Glomerular endothelial cell (primary cell): Measurements from ENCODE around the gene RAVER1. TPM values are rescaled to one million over a fixed set of nuclear protein-coding genes. Genes with fewer than 3 reads are reported as not detected.
A peak's percentile ranks its signal among the peaks of the same experiment; 100 is the strongest.

Experiments
- DNase-seq: peaks from one replicate; pipeline ENCODE4 v3.0.0-alpha.2; 2011; ENCODE audit warnings: low read depth, low spot score; ENCODE audit errors: extremely low read depth
- total RNA-seq: library from RNA; depleted of rRNA; stranded (reverse); fragments of >200 nt; gene quantifications from 2 replicates; pipeline ENCODE4 v1.2.3, GENCODE V29; 2015

RAVER1 gene
- total RNA-seq, 1 donor from 2014 or later, result 68.2 TPM

- DNase-seq, result peak; percentile 61
Observed at GRCh38 chr19:10270616-10271394, 62.5 kb downstream of the RAVER1 start, which contains the start of gene ICAM1. Gene ICAM1, plus strand, starts transcription at chr19:10271120. Its CDS starts 40 bp downstream, at chr19:10271160.

GRCh38 chr19:10270180-10270615, 63.1 kb downstream of the RAVER1 start:
- DNase-seq, result no peak

- peak; percentile 52 for DNase-seq
Observed at GRCh38 chr19:10269333-10270179, 63.8 kb downstream of the RAVER1 start.

- DNase-seq, result no peak
Observed at GRCh38 chr19:10268071-10268470, 65.3 kb downstream of the RAVER1 start.

- DNase-seq, result no peak
Observed at GRCh38 chr19:10266706-10267105, 66.6 kb downstream of the RAVER1 start.

Other genes with a start within 250 kb of the RAVER1 start
- gene SHFL, start 247.2 kb downstream of the RAVER1 start, total RNA-seq, result 51.5 and 55.7 TPM in 2 replicates
- 0.29 and 1.4 TPM in 2 replicates for gene ANGPTL6, start 230.9 kb downstream of the RAVER1 start, total RNA-seq
- gene PPAN, start 227.2 kb downstream of the RAVER1 start, total RNA-seq, result 31.2 and 39.6 TPM in 2 replicates
- gene P2RY11, start 221.8 kb downstream of the RAVER1 start, total RNA-seq, result 4.1 and 11.1 TPM in 2 replicates
- 235 and 275 TPM in 2 replicates for gene EIF3G, start 213.6 kb downstream of the RAVER1 start, total RNA-seq
- 40.0 and 83.9 TPM in 2 replicates for gene DNMT1, start 138.6 kb downstream of the RAVER1 start, total RNA-seq
- gene S1PR2, start 102.2 kb downstream of the RAVER1 start, total RNA-seq, result 1.8 and 3.4 TPM in 2 replicates
- gene MRPL4, start 81.3 kb downstream of the RAVER1 start, total RNA-seq, result 68.0 and 68.1 TPM in 2 replicates
- 139 and 564 TPM in 2 replicates for gene ICAM1, start 62.4 kb downstream of the RAVER1 start, total RNA-seq
- gene ICAM4, start 46.6 kb downstream of the RAVER1 start, total RNA-seq, result 1.8 TPM in 1 of 2 replicates, not detected in the other
- gene ICAM5, start 43.6 kb downstream of the RAVER1 start, total RNA-seq, result 0.06 TPM in 1 of 2 replicates, not detected in the other
- gene ZGLP1, start 23.7 kb downstream of the RAVER1 start, total RNA-seq, result 0.39 and 1.3 TPM in 2 replicates
- gene FDX2, start 17.5 kb downstream of the RAVER1 start, total RNA-seq, result 19.0 and 20.8 TPM in 2 replicates
- gene ICAM3, start 6.1 kb upstream of the RAVER1 start, total RNA-seq, result 9.3 and 11.3 TPM in 2 replicates
- gene TYK2, start 47.0 kb upstream of the RAVER1 start, total RNA-seq, result 83.1 and 178 TPM in 2 replicates
- 276 and 332 TPM in 2 replicates for gene CDC37, start 70.0 kb upstream of the RAVER1 start, total RNA-seq
- gene PDE4A, start 87.0 kb upstream of the RAVER1 start, total RNA-seq, result 4.8 and 5.3 TPM in 2 replicates
- 69.9 and 70.4 TPM in 2 replicates for gene KEAP1, start 169.8 kb upstream of the RAVER1 start, total RNA-seq
- 0.88 TPM in 1 of 2 replicates, not detected in the other for gene S1PR5, start 183.9 kb upstream of the RAVER1 start, total RNA-seq
- gene ATG4D, start 210.4 kb upstream of the RAVER1 start, total RNA-seq, result 18.9 and 28.4 TPM in 2 replicates
- gene KRI1, start 232.5 kb upstream of the RAVER1 start, total RNA-seq, result 7.7 and 16.2 TPM in 2 replicates
- 1.6 and 4.8 TPM in 2 replicates for gene CDKN2D, start 235.4 kb upstream of the RAVER1 start, total RNA-seq